SW 1271 (cell line): ENCODE data around the gene PTHLH.

Experiments
- DNase-seq, 2 experiments: peaks; one replicate each; lab custom pipeline; 2025; lab: John Stamatoyannopoulos, UW

PTHLH gene

GRCh38 chr12:27972721-27973120 lies at the start of gene PTHLH:
Gene PTHLH (minus strand): TSS chr12:27972733. CDS start chr12:27969494, 3,239 bp downstream.
- DNase-seq: no peak

DNA sequence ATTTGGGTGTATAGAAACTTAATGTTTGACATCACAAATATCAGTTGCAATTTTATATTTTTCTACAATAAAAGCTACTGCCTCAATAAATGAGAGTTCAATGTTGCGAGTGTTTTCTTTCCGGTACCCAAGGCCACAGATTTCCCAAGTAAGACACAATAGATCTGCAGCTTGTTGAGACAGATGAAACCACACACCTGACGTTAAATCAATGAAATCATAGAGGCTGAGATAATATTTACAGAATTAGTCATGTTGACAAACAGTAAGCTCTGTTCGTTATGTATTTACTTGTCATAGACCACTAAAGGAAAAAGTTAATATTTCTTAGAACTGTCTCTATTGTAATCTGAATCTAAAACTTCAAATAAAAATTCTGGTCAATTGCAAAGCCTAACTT lies 49.2 kb upstream of the PTHLH start:
- no peak for DNase-seq

DNA sequence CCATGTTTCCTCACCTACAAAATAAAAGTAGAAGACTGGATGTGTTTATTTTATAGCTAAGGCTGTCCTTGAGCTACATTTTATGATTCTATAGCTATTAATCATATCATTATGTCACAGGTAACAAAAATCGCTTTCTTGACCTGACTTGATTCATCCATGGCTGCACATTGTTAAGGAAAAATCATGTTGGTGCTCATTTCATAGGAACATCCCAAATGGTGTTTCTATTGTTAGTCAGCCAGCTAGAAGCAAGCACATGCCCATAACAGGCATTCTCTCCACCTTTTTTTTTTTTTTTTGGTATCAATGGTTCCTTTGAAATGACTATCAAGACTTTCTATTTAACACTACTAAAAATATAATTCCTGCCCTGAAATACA lies 45.3 kb upstream of the PTHLH start:
- no peak for DNase-seq

- DNase-seq: no peak
Observed at GRCh38 chr12:28017126-28017872, 44.8 kb upstream of the PTHLH start.

DNA sequence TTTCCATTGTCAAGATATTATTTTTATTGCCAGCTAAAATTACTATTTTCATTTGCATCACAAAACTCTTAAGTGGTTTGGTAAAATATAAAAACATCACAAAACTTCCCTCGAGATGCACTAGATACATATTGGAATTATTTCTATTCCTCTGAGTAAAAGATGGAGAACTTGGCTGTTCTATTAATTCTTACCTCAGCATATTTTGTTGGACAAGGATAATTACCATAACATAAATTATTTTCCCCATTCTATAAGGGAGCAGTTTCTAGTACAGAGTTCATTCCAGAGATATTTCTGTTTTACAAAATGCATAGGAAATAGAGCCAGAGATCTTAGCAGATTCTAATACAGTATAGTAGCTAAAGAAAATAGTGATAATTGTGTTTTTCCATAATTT lies 42.6 kb upstream of the PTHLH start:
- no peak for DNase-seq

DNA sequence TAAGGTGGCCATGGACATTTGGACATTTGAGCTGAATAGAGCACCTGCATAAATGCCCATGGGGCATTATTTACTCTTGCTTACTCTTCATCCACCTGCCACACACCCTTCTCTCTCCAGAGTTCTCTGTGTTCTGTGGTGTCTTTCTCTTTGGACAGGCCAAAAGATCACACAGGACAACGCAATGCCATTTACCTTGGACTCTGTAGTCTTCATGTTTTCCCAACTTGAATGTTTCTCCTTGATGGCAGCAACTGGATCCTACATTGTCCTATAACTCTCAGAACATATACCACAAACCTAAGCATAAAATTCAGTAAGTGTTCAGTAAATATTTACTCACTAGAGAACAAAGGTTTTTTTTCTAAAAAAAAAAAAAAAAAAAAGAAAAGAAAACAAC lies 41.7 kb upstream of the PTHLH start:
- no peak for DNase-seq

DNA sequence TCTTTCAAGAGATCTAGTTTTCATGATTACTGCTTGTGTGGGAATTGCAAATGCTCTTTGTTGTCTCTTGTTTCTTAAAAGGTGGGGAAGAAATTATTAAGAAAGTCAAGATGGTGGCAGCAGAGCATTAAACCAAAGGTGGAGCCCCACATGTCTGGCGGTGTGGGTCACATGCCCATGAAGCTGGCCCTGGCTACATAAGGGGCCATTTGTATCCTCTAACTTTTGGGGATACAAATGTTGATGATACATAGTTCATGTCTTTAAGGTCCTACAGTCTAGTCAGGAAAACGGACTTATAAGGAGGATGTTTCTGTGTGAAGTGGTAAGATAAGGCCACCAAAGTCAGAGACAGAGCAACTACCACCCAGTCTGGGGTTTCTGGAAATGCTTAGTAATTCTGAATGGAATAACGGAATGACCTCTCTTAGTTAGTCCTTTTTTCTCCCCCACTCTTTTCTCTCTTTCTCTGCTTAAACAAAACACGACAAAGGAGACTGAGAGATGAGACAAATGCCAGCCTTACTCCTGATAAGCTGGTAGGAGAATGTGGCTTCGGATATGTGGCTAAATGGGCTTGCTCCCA lies 39.9 kb upstream of the PTHLH start:
- DNase-seq: no peak

- DNase-seq: no peak
Observed at GRCh38 chr12:28010036-28010435, 37.5 kb upstream of the PTHLH start.

- no peak for DNase-seq
Observed at GRCh38 chr12:27999970-28000369, 27.4 kb upstream of the PTHLH start.

- DNase-seq: no peak
Observed at GRCh38 chr12:27999521-27999920, 27.0 kb upstream of the PTHLH start.

- DNase-seq: no peak
Observed at GRCh38 chr12:27998658-27999057, 26.1 kb upstream of the PTHLH start.

DNA sequence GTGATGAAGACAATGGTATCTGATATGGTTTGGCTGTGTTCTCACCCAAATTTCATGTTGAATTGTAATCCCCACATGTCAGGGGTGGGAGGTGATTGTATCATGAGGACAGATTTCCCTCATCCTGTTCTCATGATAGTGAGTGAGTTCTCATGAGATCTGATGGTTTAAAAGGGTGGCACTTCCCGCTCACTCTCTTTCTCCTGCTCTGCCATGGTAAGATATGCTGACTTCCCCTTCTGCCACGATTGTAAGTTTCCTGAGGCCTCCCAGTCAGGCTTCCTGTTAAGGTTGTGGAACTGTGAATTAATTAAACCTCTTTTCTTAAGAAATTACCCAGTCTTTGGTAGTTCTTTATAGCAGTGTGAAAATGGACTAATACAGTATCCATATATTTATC lies 25.6 kb upstream of the PTHLH start:
- DNase-seq: no peak

DNA sequence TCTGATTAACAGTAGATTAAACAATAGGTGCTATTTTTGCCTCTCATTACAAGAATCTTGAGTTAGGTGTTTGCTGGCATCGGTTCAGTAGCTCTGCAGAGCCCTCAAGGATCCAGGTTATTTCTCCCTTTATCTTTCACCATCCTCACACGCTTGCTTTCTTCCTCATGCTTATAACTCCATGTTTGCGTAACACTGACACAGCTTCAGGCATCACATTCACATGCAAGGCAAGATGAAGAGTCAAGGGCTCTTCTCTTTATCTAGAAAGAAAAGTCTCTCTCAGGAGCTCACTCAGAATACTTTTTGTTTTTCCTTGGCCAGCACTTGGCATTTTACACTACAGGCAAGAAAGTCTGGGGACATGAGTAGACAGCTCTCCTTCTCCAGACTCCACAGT lies 24.2 kb upstream of the PTHLH start:
- no peak for DNase-seq

DNA sequence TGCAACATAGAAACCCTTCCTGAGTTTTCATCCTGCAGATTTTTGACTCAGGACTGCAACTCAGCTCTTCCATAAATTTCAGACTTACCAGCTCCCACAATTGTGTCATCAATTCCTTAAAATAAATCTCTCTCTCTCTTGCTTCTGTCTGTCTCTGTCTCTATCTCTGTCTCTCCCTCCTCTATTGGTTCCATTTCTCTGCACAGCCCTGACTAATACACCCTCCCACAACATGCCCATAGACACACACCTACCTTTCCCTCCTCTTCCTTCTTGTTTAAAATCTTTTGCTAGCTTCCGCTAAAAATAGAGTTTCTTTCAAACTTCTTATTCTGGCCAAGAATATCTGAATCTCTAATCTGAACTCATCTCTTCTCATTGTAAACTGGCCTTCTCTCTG lies 22.9 kb upstream of the PTHLH start:
- DNase-seq: no peak

DNA sequence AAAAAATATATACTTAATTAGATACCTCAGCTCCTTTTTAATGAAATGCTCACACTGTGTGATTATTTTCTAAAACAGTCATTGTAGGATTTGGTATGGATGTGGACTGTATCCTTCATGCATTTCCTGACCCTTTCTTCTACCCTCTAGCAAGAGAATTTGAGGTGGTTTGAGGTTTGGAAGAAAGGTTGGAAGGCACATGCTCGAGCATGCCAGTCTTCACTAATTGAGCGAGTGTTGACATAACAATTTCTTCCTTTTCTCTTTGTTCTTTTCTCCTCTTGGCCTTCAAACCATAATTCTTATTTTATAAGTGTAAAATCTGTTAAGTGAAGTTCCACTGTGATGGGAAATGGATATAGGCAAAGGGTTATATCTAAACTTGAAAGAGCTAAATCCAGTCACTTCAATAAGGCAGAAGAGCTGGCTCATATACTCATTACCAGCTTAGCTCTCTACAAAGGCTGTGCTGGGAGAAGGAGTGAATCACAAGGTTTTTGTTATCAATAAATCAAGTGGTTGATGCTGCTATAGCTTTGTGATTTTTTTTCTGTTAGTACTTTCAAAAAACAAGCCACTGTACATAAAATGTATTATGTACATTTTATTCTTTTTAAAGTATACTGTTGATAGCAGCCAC lies 16.2 kb upstream of the PTHLH start:
- DNase-seq: no peak

DNA sequence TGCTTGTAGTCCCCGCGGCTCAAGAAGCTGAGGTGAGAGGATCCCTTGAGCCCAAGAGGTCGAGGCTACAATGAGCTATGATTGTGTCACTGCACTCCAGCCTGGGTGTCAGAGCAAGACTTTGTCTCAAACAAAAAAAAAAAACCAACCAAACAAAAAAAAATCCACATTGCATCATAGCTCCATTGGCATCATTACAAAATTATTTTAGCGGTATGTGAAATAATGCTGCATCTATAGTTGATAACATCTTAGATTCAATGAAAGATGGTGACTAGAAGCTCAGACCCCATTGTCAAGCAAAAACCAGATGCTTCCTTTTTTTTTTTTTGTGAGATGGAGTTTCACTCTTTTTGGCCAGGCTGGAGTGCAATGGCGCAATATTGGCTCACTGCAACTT lies 14.8 kb upstream of the PTHLH start:
- no peak for DNase-seq

GRCh38 chr12:27984275-27984674 lies 11.7 kb upstream of the PTHLH start:
- no peak for DNase-seq

DNA sequence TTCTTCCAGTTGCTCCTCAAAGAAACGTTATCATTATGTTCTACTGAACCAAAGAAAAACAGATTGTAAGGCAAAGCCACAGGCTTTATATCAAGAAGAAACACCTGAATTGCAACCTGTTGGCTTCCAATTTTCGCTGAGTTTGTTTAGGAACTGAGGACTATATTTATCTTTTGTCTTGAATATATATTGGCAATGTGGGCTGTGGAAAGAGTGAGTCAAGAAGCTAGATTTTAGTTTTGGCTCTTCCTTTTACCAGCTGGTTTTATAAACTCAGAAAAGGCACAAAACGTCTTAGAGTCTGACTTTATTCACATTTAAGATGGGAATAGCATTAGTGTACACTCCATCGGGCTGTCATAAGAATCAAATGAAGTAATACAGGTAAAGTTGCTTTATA lies 10.4 kb upstream of the PTHLH start:
- no peak for DNase-seq

- no peak for DNase-seq
Observed at GRCh38 chr12:27982385-27982784, 9.9 kb upstream of the PTHLH start.

DNA sequence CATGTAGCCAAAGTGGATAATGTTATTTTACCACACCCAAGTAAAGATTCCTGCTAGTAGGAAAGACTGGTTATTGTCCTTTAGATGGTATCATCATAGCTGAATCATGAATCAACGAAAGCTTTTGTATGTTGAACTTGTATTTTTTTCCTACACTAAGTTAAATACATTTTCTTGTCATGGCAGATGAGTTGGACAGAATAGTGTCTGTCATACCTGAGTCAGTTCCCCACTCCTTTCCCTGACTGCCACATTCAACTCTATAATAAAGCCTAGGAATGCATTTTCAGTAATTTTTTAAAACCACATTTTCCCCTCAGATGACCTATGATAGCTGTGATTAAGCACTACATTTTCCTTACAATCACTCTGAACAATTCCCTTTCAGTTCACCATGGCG lies 9.3 kb upstream of the PTHLH start:
- DNase-seq: no peak

GRCh38 chr12:27979145-27979544 lies 6.6 kb upstream of the PTHLH start:
- DNase-seq: no peak

- DNase-seq: no peak
Observed at GRCh38 chr12:27975222-27976136, 2.9 kb upstream of the PTHLH start.
